HepG2 (cell line): ENCODE results near the gene ARHGAP29. TPM values are rescaled to one million over a fixed set of nuclear protein-coding genes. Genes with fewer than 3 reads are reported as not detected.

ENCODE experiments used
- FOXA1 ChIP-seq, 2 experiments: fragments of 450-650 bp in 1 of 2; sonication (generic) in 1 of 2; formaldehyde crosslinking in 1 of 2; IDR thresholded peaks; 2 replicates each; pipeline versions ENCODE4 v1.4.0 to v1.6.1; 2016 to 2020; ENCODE audit warnings: missing genetic modification reagents in 1 of 2
- HDAC1 ChIP-seq: sonication (generic); formaldehyde crosslinking; IDR thresholded peaks from 2 replicates; pipeline ENCODE4 v1.5.1; 2020; ENCODE audit warnings: mild to moderate bottlenecking, missing genetic modification reagents
- HMG20A ChIP-seq: IDR thresholded peaks from 2 replicates; pipeline ENCODE4 v1.6.1; 2016; ENCODE audit warnings: borderline replicate concordance
- HMGA1 ChIP-seq: sonication (generic); formaldehyde crosslinking; conservative IDR thresholded peaks from 2 replicates; pipeline ENCODE4 v1.4.0; 2020; ENCODE audit warnings: missing genetic modification reagents
- ISL2 ChIP-seq: sonication (generic); formaldehyde crosslinking; IDR thresholded peaks from 2 replicates; pipeline ENCODE4 v1.5.0; 2020; ENCODE audit warnings: missing genetic modification reagents
- KDM5B ChIP-seq: sonication (generic); formaldehyde crosslinking; IDR thresholded peaks from 2 replicates; pipeline ENCODE4 v1.4.0; 2020; ENCODE audit warnings: missing genetic modification reagents, mild to moderate bottlenecking, borderline replicate concordance
- NFATC3 ChIP-seq: sonication (generic); formaldehyde crosslinking; IDR thresholded peaks from 2 replicates; pipeline ENCODE4 v1.5.1; 2020; ENCODE audit warnings: mild to moderate bottlenecking, missing genetic modification reagents
- SIN3A ChIP-seq: IDR thresholded peaks from 2 replicates; pipeline ENCODE4 v1.6.1; 2011; ENCODE audit warnings: low read depth, mild to moderate bottlenecking, control low read depth, low read length, borderline replicate concordance
- YEATS2 ChIP-seq: sonication (generic); formaldehyde crosslinking; IDR thresholded peaks from 2 replicates; pipeline ENCODE4 v1.4.0; 2020; ENCODE audit warnings: missing genetic modification reagents, borderline replicate concordance
- ZEB1 ChIP-seq: IDR thresholded peaks from 2 replicates; pipeline ENCODE4 v1.6.1; 2012; ENCODE audit warnings: mild to moderate bottlenecking, low read depth, inconsistent platforms; ENCODE audit not compliant: insufficient replicate concordance
- ZFYVE20 ChIP-seq: sonication (generic); formaldehyde crosslinking; IDR thresholded peaks from 2 replicates; pipeline ENCODE4 v1.8.0; 2023; ENCODE audit warnings: low read depth, mild to moderate bottlenecking, moderate library complexity, missing genetic modification reagents, borderline replicate concordance
- ZNF230 ChIP-seq: sonication (generic); formaldehyde crosslinking; IDR thresholded peaks from 2 replicates; pipeline ENCODE4 v1.4.0; 2020; ENCODE audit warnings: mild to moderate bottlenecking, missing genetic modification reagents
- ZNF331 ChIP-seq: sonication (generic); formaldehyde crosslinking; IDR thresholded peaks from 2 replicates; pipeline ENCODE4 v1.4.0; 2020; ENCODE audit warnings: missing genetic modification reagents
- ZNF333 ChIP-seq: sonication (generic); formaldehyde crosslinking; IDR thresholded peaks from 2 replicates; pipeline ENCODE4 v1.4.0; 2020; ENCODE audit warnings: mild to moderate bottlenecking, missing genetic modification reagents, borderline replicate concordance
- polyA plus RNA-seq, 8 experiments: library from polyadenylated mRNA; depleted of rRNA in 3 of 8; stranded (reverse) in 7 of 8; unstranded in 1 of 8; fragments of >200 nt; fragmentation: Illumina TruSeq in 4 of 8; extraction: Trizol in 4 of 8; gene quantifications; 2 replicates each; pipeline versions ENCODE4 v1.2.1 to v1.2.3, GENCODE V29; 2011 to 2016; ENCODE audit warnings: low read depth in 4 of 8, missing spikeins in 1 of 8, mixed read lengths in 1 of 8; ENCODE audit not compliant: insufficient read depth in 1 of 8
- total RNA-seq, 5 experiments: library from RNA; depleted of rRNA; stranded (reverse); fragments of >200 nt; fragmentation: Illumina TruSeq; extraction: Trizol; gene quantifications; 2 replicates each; pipeline ENCODE4 v1.2.3, GENCODE V29; 2016; ENCODE audit warnings: low read depth in 1 of 5
- TF ChIP-seq, protein P1 (sequence below): sonication (generic); formaldehyde crosslinking; conservative IDR thresholded peaks from 2 replicates; pipeline ENCODE4 v1.5.0; 2020; ENCODE audit warnings: missing genetic modification reagents
- TF ChIP-seq, protein P2 (sequence below): sonication (generic); formaldehyde crosslinking; IDR thresholded peaks from 2 replicates; pipeline ENCODE4 v1.4.0; 2020; ENCODE audit warnings: mild to moderate bottlenecking, missing genetic modification reagents
- TF ChIP-seq, protein P3 (sequence below): sonication (generic); formaldehyde crosslinking; IDR thresholded peaks from 2 replicates; pipeline ENCODE4 v1.5.0; 2020; ENCODE audit warnings: mild to moderate bottlenecking, missing genetic modification reagents, borderline replicate concordance

ARHGAP29 gene
- total and polyA plus RNA-seq, 2 of the 13 experiments (the other 11 are each of a cell fraction or from before 2014, with no cell fraction given): 12.8 to 18.3 TPM

DNA sequence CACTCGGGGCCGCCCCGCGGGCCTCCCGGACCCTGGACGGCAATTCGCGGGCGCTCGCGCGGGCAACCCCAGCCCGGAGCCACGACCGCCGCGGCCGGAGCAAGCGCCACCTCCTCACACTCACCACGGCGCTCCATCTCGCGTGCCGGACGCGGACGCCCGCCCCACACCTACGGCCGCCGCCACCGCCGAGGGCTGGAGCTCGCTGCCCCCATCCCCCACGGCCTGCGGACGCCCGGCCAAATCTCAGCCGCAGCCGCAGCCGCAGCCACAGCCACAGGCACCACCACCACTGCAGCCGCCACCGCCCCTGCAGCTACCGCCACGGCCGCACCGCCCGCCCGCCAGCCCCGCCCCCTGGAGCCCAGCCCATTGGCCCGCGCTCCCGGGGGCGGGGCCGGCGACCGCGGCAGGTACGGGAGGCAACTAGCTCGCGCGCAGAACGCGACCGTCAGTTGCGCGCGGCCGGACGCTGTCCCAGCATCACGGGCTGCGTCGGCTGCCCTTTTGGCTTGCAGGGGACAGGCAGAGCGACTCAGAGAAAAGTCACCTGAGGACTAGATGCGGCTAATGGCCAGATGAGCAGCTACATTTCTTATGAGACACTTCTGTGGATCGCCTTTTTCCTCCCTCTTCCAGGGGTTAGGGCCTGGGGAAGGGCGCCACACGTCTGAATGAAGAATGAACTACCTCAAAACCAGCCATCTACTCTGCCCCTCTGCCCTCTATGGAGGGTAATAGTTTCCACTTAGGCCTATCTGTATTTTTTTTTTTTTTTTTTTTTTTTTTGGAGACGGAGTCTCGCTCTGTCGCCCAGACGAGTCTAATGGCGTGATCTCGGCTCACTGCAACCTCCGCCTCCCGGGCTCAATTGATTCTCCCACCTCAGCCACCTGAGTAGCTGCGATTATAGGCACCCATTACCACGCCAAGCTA, at the start of gene ARHGAP29 (continued):
- peak; percentile 83; the same call in 1 of the 2 replicates for TF ChIP-seq KDM5B (CRISPR knock-in tag)
- TF ChIP-seq HMGA1 (CRISPR knock-in tag): no peak
- no peak for TF ChIP-seq ZEB1
- peak; percentile 56; the same call in 1 of the 2 replicates for TF ChIP-seq HDAC1 (CRISPR knock-in tag)
- TF ChIP-seq, protein P1, sequence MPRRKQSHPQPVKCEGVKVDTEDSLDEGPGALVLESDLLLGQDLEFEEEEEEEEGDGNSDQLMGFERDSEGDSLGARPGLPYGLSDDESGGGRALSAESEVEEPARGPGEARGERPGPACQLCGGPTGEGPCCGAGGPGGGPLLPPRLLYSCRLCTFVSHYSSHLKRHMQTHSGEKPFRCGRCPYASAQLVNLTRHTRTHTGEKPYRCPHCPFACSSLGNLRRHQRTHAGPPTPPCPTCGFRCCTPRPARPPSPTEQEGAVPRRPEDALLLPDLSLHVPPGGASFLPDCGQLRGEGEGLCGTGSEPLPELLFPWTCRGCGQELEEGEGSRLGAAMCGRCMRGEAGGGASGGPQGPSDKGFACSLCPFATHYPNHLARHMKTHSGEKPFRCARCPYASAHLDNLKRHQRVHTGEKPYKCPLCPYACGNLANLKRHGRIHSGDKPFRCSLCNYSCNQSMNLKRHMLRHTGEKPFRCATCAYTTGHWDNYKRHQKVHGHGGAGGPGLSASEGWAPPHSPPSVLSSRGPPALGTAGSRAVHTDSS (CRISPR knock-in tag): no peak
- TF ChIP-seq ZFYVE20 (CRISPR knock-in tag): no peak
- no peak for TF ChIP-seq FOXA1 (IDR thresholded peaks at IDR 0.05)
- no peak for TF ChIP-seq FOXA1 (CRISPR knock-in tag; IDR thresholded peaks at IDR 0.05)
- TF ChIP-seq YEATS2: peak; percentile 43; the same call in 1 of the 2 replicates
- peak; percentile 77; the same call in 1 of the 2 replicates for TF ChIP-seq SIN3A
- TF ChIP-seq, protein P2, sequence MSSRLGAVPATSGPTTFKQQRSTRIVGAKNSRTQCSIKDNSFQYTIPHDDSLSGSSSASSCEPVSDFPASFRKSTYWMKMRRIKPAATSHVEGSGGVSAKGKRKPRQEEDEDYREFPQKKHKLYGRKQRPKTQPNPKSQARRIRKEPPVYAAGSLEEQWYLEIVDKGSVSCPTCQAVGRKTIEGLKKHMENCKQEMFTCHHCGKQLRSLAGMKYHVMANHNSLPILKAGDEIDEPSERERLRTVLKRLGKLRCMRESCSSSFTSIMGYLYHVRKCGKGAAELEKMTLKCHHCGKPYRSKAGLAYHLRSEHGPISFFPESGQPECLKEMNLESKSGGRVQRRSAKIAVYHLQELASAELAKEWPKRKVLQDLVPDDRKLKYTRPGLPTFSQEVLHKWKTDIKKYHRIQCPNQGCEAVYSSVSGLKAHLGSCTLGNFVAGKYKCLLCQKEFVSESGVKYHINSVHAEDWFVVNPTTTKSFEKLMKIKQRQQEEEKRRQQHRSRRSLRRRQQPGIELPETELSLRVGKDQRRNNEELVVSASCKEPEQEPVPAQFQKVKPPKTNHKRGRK (CRISPR knock-in tag): no peak
- no peak for TF ChIP-seq NFATC3
- no peak for TF ChIP-seq HMG20A (CRISPR knock-in tag)
- no peak; the same call in 1 of the 2 replicates for TF ChIP-seq ZNF333 (CRISPR knock-in tag)
- TF ChIP-seq ISL2 (CRISPR knock-in tag): no peak
- no peak for TF ChIP-seq ZNF230
- TF ChIP-seq, protein P3, sequence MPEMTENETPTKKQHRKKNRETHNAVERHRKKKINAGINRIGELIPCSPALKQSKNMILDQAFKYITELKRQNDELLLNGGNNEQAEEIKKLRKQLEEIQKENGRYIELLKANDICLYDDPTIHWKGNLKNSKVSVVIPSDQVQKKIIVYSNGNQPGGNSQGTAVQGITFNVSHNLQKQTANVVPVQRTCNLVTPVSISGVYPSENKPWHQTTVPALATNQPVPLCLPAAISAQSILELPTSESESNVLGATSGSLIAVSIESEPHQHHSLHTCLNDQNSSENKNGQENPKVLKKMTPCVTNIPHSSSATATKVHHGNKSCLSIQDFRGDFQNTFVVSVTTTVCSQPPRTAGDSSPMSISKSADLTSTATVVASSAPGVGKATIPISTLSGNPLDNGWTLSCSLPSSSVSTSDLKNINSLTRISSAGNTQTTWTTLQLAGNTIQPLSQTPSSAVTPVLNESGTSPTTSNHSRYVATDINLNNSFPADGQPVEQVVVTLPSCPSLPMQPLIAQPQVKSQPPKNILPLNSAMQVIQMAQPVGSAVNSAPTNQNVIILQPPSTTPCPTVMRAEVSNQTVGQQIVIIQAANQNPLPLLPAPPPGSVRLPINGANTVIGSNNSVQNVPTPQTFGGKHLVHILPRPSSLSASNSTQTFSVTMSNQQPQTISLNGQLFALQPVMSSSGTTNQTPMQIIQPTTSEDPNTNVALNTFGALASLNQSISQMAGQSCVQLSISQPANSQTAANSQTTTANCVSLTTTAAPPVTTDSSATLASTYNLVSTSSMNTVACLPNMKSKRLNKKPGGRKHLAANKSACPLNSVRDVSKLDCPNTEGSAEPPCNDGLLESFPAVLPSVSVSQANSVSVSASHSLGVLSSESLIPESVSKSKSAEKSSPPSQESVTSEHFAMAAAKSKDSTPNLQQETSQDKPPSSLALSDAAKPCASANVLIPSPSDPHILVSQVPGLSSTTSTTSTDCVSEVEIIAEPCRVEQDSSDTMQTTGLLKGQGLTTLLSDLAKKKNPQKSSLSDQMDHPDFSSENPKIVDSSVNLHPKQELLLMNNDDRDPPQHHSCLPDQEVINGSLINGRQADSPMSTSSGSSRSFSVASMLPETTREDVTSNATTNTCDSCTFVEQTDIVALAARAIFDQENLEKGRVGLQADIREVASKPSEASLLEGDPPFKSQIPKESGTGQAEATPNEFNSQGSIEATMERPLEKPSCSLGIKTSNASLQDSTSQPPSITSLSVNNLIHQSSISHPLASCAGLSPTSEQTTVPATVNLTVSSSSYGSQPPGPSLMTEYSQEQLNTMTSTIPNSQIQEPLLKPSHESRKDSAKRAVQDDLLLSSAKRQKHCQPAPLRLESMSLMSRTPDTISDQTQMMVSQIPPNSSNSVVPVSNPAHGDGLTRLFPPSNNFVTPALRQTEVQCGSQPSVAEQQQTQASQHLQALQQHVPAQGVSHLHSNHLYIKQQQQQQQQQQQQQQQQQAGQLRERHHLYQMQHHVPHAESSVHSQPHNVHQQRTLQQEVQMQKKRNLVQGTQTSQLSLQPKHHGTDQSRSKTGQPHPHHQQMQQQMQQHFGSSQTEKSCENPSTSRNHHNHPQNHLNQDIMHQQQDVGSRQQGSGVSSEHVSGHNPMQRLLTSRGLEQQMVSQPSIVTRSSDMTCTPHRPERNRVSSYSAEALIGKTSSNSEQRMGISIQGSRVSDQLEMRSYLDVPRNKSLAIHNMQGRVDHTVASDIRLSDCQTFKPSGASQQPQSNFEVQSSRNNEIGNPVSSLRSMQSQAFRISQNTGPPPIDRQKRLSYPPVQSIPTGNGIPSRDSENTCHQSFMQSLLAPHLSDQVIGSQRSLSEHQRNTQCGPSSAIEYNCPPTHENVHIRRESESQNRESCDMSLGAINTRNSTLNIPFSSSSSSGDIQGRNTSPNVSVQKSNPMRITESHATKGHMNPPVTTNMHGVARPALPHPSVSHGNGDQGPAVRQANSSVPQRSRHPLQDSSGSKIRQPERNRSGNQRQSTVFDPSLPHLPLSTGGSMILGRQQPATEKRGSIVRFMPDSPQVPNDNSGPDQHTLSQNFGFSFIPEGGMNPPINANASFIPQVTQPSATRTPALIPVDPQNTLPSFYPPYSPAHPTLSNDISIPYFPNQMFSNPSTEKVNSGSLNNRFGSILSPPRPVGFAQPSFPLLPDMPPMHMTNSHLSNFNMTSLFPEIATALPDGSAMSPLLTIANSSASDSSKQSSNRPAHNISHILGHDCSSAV (CRISPR knock-in tag): no peak
- TF ChIP-seq ZNF331 (CRISPR knock-in tag): no peak
